Large intestine (tissue), 3 donors: Measurements from ENCODE around the gene DUSP10. TPM values are rescaled to one million over a fixed set of nuclear protein-coding genes. Genes with fewer than 3 reads are reported as not detected.

Source experiments
- DNase-seq, 2 donors: peaks; one replicate each; pipeline versions ENCODE4 v3.0.0 to v3.0.0-alpha.2; 2013
- H3K27ac ChIP-seq: one replicate; pipeline ENCODE4 v1.5.1; 2013; ENCODE audit warnings: low read length
- H3K27me3 ChIP-seq: 2 replicates; pipeline ENCODE4 v1.6.1; 2013; ENCODE audit warnings: low read length; ENCODE audit not compliant: control insufficient read depth, insufficient read depth
- H3K36me3 ChIP-seq: 2 replicates; pipeline ENCODE4 v1.6.1; 2013; ENCODE audit warnings: low read length; ENCODE audit not compliant: control insufficient read depth, insufficient read depth
- H3K4me1 ChIP-seq: one replicate; pipeline ENCODE4 v1.6.1; 2013; ENCODE audit warnings: low read length; ENCODE audit not compliant: control insufficient read depth, insufficient read depth
- H3K4me3 ChIP-seq: one replicate; pipeline ENCODE4 v1.5.1; 2013; ENCODE audit warnings: low read length
- H3K9me3 ChIP-seq: one replicate; pipeline ENCODE4 v1.6.1; 2013; ENCODE audit warnings: mild to moderate bottlenecking, low read depth, low read length, moderate library complexity; ENCODE audit not compliant: control insufficient read depth
- WGBS: methylation state at CpG from one replicate; pipeline ENCODE4 v1.1.5; 2013; ENCODE audit warnings: low lambda C conversion rate; ENCODE audit not compliant: insufficient coverage; 5-methylcytosine and 5-hydroxymethylcytosine counted together
- polyA plus RNA-seq: library from polyadenylated mRNA; unstranded; fragments of 120-200 nt; gene quantifications from one replicate; pipeline ENCODE4 v1.2.1, GENCODE V29; 2013

The DUSP10 gene
- polyA plus RNA-seq, 1 donor = 4.0 TPM

GRCh38 chr1:221778535-221779142 lies 36.8 kb upstream of the DUSP10 start:
- H3K27ac ChIP-seq = no peak overlapping the region
- H3K9me3 ChIP-seq = no peaks in the 10 kb centered on the region
- no CpG with 5 or more reads among the region's 8 CpGs for WGBS
- no peaks in the 10 kb centered on the region for H3K4me1 ChIP-seq
- no peaks in the 10 kb centered on the region for H3K27me3 ChIP-seq
- no peak overlapping the region for H3K4me3 ChIP-seq
- H3K36me3 ChIP-seq = no peaks in the 10 kb centered on the region
- DNase-seq = no peak

- H3K9me3 ChIP-seq = no peaks in the 10 kb centered on the region
- DNase-seq = no peak
- H3K4me1 ChIP-seq = no peaks in the 10 kb centered on the region
- H3K27me3 ChIP-seq = no peaks in the 10 kb centered on the region
- no peaks in the 10 kb centered on the region for H3K36me3 ChIP-seq
- WGBS = no CpG with 5 or more reads among the region's 3 CpGs
- no peak overlapping the region for H3K27ac ChIP-seq
- no peak overlapping the region for H3K4me3 ChIP-seq
These were observed 36.2 kb upstream of the DUSP10 start for GRCh38 chr1:221778125-221778524.

GRCh38 chr1:221777431-221778072 lies 35.7 kb upstream of the DUSP10 start:
- Histone ChIP-seq H3K4me3 (no peak overlapping the region), H3K36me3 (no peaks in the 10 kb centered on the region), H3K27ac (no peak overlapping the region), H3K9me3 (no peaks in the 10 kb centered on the region), H3K4me1 (no peaks in the 10 kb centered on the region), H3K27me3 (no peaks in the 10 kb centered on the region)
- 100% methylated on average over 4 of the region's 8 CpGs for WGBS
- DNase-seq = no peak

GRCh38 chr1:221776495-221777301 lies 34.8 kb upstream of the DUSP10 start:
- no CpG with 5 or more reads among the region's 5 CpGs for WGBS
- Histone ChIP-seq H3K27me3 (no peaks in the 10 kb centered on the region), H3K36me3 (no peaks in the 10 kb centered on the region), H3K4me3 (no peak overlapping the region), H3K9me3 (no peaks in the 10 kb centered on the region), H3K27ac (no peak overlapping the region), H3K4me1 (no peaks in the 10 kb centered on the region)
- DNase-seq = no peak

GRCh38 chr1:221775206-221775605 lies 33.3 kb upstream of the DUSP10 start:
- Histone ChIP-seq H3K27me3 (no peaks in the 10 kb centered on the region), H3K27ac (no peak overlapping the region), H3K4me1 (no peaks in the 10 kb centered on the region), H3K4me3 (no peak overlapping the region), H3K36me3 (no peaks in the 10 kb centered on the region), H3K9me3 (no peaks in the 10 kb centered on the region)
- no peak for DNase-seq
- WGBS = 100% methylated on average over 1 of the region's 4 CpGs

GRCh38 chr1:221774054-221774842 lies 32.4 kb upstream of the DUSP10 start:
- Histone ChIP-seq H3K4me3 (no peak overlapping the region), H3K9me3 (no peaks in the 10 kb centered on the region), H3K4me1 (no peaks in the 10 kb centered on the region), H3K27ac (no peak overlapping the region), H3K27me3 (no peaks in the 10 kb centered on the region), H3K36me3 (no peaks in the 10 kb centered on the region)
- WGBS = 100% methylated on average over 1 of the region's 8 CpGs
- no peak for DNase-seq

GRCh38 chr1:221773383-221773782 lies 31.5 kb upstream of the DUSP10 start:
- Histone ChIP-seq H3K4me1 (no peaks in the 10 kb centered on the region), H3K27ac (no peak overlapping the region), H3K36me3 (no peaks in the 10 kb centered on the region), H3K27me3 (no peaks in the 10 kb centered on the region), H3K9me3 (no peaks in the 10 kb centered on the region), H3K4me3 (no peak overlapping the region)
- no peak for DNase-seq
- WGBS = no CpG with 5 or more reads among the region's 2 CpGs

GRCh38 chr1:221772117-221772516 lies 30.2 kb upstream of the DUSP10 start:
- DNase-seq = no peak
- 86% methylated on average over 1 of the region's 3 CpGs for WGBS
- Histone ChIP-seq H3K36me3 (no peaks in the 10 kb centered on the region), H3K9me3 (no peaks in the 10 kb centered on the region), H3K27me3 (no peaks in the 10 kb centered on the region), H3K4me1 (no peaks in the 10 kb centered on the region), H3K4me3 (no peak overlapping the region), H3K27ac (no peak overlapping the region)

- H3K36me3 ChIP-seq = no peaks in the 10 kb centered on the region
- H3K9me3 ChIP-seq = no peaks in the 10 kb centered on the region
- no peak overlapping the region for H3K27ac ChIP-seq
- no peaks in the 10 kb centered on the region for H3K27me3 ChIP-seq
- H3K4me3 ChIP-seq = no peak overlapping the region
- no peaks in the 10 kb centered on the region for H3K4me1 ChIP-seq
- 92% methylated on average over 2 of the region's 5 CpGs for WGBS
- no peak for DNase-seq
These were observed 26.7 kb upstream of the DUSP10 start for GRCh38 chr1:221768444-221769066.

GRCh38 chr1:221766210-221766609 lies 24.3 kb upstream of the DUSP10 start:
- Histone ChIP-seq H3K4me3 (no peak overlapping the region), H3K27ac (no peak overlapping the region), H3K9me3 (no peaks in the 10 kb centered on the region), H3K27me3 (no peaks in the 10 kb centered on the region), H3K36me3 (no peaks in the 10 kb centered on the region), H3K4me1 (no peaks in the 10 kb centered on the region)
- no CpG with 5 or more reads among the region's 1 CpG for WGBS
- no peak for DNase-seq
